ENCODE results near the gene DQX1.

DNA sequence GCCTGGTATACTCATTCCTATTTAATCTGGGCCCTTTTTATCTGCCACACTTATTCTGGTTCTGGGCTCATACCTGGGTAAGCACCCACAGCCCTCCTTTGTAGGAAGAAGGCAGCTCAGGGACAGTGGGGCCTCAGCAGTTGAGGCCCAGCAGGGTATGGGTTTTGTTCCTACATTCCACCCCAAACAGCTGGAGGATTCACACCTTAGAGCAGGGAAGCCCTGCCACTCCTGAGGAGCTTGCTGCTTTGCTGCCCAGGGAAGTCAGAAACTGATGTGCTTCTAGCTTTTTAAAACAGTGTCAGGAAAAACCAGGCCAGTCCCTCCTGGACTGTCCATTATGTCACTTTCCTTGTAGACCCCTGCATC is 25.5 kb downstream of the DQX1 start:
- TF ChIP-seq EZH2phosphoT487 (IDR thresholded peaks at IDR 0.05; ENCODE audit: insufficient read depth, low read depth) (no peak), EZH2 (IDR thresholded peaks at IDR 0.05; ENCODE audit: insufficient read depth, poor library complexity, severe bottlenecking) (no peak)
